ENCODE data around the gene STX8.

Gene STX8

GRCh38 chr17:9242983-9243382 is 332.6 kb downstream of the STX8 start:
- in situ Hi-C loops (cut with HindIII; ENCODE audit: low pct_ligation_motif_present, low sequenced_read_pairs) = no loop called here
- no peak overlapping the region for H3K27ac ChIP-seq
- no peaks in the 10 kb centered on the region for H3K27me3 ChIP-seq (replicated peaks)
- TF ChIP-seq CTCF (IDR thresholded peaks at IDR 0.05; ENCODE audit: low read depth, low read length, missing control alignments) = no peak
- no peak for DNase-seq
- H3K4me3 ChIP-seq (ENCODE audit: low read depth, low read length) = no peak overlapping the region
- no peaks in the 10 kb centered on the region for H3K36me3 ChIP-seq (replicated peaks)

- H3K36me3 ChIP-seq (replicated peaks) = no peaks in the 10 kb centered on the region
- in situ Hi-C loops (cut with HindIII; ENCODE audit: low pct_ligation_motif_present, low sequenced_read_pairs) = no loop called here
- no peaks in the 10 kb centered on the region for H3K27me3 ChIP-seq (replicated peaks)
- no peak overlapping the region for H3K27ac ChIP-seq
- TF ChIP-seq CTCF (IDR thresholded peaks at IDR 0.05; ENCODE audit: low read depth, low read length, missing control alignments) = no peak
- H3K4me3 ChIP-seq (ENCODE audit: low read depth, low read length) = no peak overlapping the region
- DNase-seq = no peak
Observed at GRCh38 chr17:9242497-9242881, 333.1 kb downstream of the STX8 start.

- TF ChIP-seq CTCF (IDR thresholded peaks at IDR 0.05; ENCODE audit: low read depth, low read length, missing control alignments) = no peak
- no peaks in the 10 kb centered on the region for H3K27me3 ChIP-seq (replicated peaks)
- no peak for DNase-seq
- no peaks in the 10 kb centered on the region for H3K36me3 ChIP-seq (replicated peaks)
- in situ Hi-C loops (cut with HindIII; ENCODE audit: low pct_ligation_motif_present, low sequenced_read_pairs) = no loop called here
- H3K4me3 ChIP-seq (ENCODE audit: low read depth, low read length) = no peak overlapping the region
- H3K27ac ChIP-seq = no peak overlapping the region
Observed at GRCh38 chr17:9241774-9242496, 333.7 kb downstream of the STX8 start.

- no peak overlapping the region for H3K4me3 ChIP-seq (ENCODE audit: low read depth, low read length)
- in situ Hi-C loops (cut with HindIII; ENCODE audit: low pct_ligation_motif_present, low sequenced_read_pairs) = no loop called here
- TF ChIP-seq CTCF (IDR thresholded peaks at IDR 0.05; ENCODE audit: low read depth, low read length, missing control alignments) = no peak
- no peak for DNase-seq
- H3K27me3 ChIP-seq (replicated peaks) = no peaks in the 10 kb centered on the region
- H3K36me3 ChIP-seq (replicated peaks) = no peaks in the 10 kb centered on the region
- no peak overlapping the region for H3K27ac ChIP-seq
Observed at GRCh38 chr17:9241371-9241712, 334.3 kb downstream of the STX8 start.

- peak; percentile 24 for DNase-seq
- Histone ChIP-seq H3K36me3 (replicated peaks) (no peaks in the 10 kb centered on the region), H3K27me3 (replicated peaks) (no peaks in the 10 kb centered on the region), H3K4me3 (ENCODE audit: low read depth, low read length) (peak overlapping the region; percentile 41), H3K27ac (no peak overlapping the region)
- TF ChIP-seq CTCF (IDR thresholded peaks at IDR 0.05; ENCODE audit: low read depth, low read length, missing control alignments) = no peak
- in situ Hi-C loops (cut with HindIII; ENCODE audit: low pct_ligation_motif_present, low sequenced_read_pairs) = no loop called here
Observed at GRCh38 chr17:9240659-9241370, 334.8 kb downstream of the STX8 start.
